GM12892 (cell line): Measurements from ENCODE around the gene HECTD4.
"Not testable (repeated sequence)": the region's sequence is repeated elsewhere in the genome, so short reads cannot be mapped to it uniquely, and the experiment has no call there.

ENCODE experiments used
- POLR2A ChIP-seq: IDR thresholded peaks from 2 replicates; pipeline ENCODE4 v1.6.1; 2011; ENCODE audit warnings: low read depth, low read length, control low read depth
- POLR2AphosphoS5 ChIP-seq: IDR thresholded peaks from 2 replicates; pipeline ENCODE4 v1.6.1; 2011; ENCODE audit warnings: low read depth, low read length, control low read depth
- TAF1 ChIP-seq: IDR thresholded peaks from 2 replicates; pipeline ENCODE4 v1.6.1; 2011; ENCODE audit warnings: low read depth, mild to moderate bottlenecking, control low read depth, low read length, borderline replicate concordance

- not testable (repeated sequence) for TF ChIP-seq POLR2A, TAF1, POLR2AphosphoS5
These were observed 25.5 kb upstream of the HECTD4 start for GRCh38 chr12:112407683-112408082.
